Activated CD4-positive, alpha-beta T cell treated with anti-CD3 and anti-CD28 coated beads, Interleukin-10, Interleukin-2, amounts not matched to agents 100 ng/mL and 50 ng/mL, durations not matched to agents 16 hours and 8 hours (primary cell): ENCODE data around the gene MRPL34.
"Not testable (repeated sequence)": the region's sequence is repeated elsewhere in the genome, so short reads cannot be mapped to it uniquely, and the experiment has no call there.

ENCODE experiments used
- DNase-seq: peaks from one replicate; pipeline ENCODE4 v3.0.0-alpha.2; 2020

Gene MRPL34

GRCh38 chr19:17305517-17306284 lies at the start of gene MRPL34:
TSS of gene MRPL34 (plus strand) at chr19:17305872. CDS start at chr19:17305893, 21 bp downstream.
- DNase-seq: peak; percentile 100

GRCh38 chr19:17256130-17256529 lies 49.5 kb upstream of the MRPL34 start:
- DNase-seq: no peak

GRCh38 chr19:17259118-17259780 lies 46.4 kb upstream of the MRPL34 start:
- no peak for DNase-seq

GRCh38 chr19:17259934-17260333 lies 45.7 kb upstream of the MRPL34 start:
- DNase-seq: no peak

GRCh38 chr19:17260842-17261325 lies 44.8 kb upstream of the MRPL34 start:
- peak; percentile 94 for DNase-seq

- DNase-seq: no peak
These were observed 43.1 kb upstream of the MRPL34 start for GRCh38 chr19:17262557-17262956.

- DNase-seq: no peak
These were observed 41.7 kb upstream of the MRPL34 start for GRCh38 chr19:17263712-17264640.

- DNase-seq: no peak
These were observed 41.1 kb upstream of the MRPL34 start, which contains the start of gene USHBP1 for GRCh38 chr19:17264641-17264979. TSS of gene USHBP1 (minus strand) at chr19:17264745. CDS start at chr19:17264299, 446 bp downstream.

- DNase-seq: no peak
These were observed 39.6 kb upstream of the MRPL34 start for GRCh38 chr19:17266026-17266425.

- DNase-seq: no peak
These were observed 39.1 kb upstream of the MRPL34 start for GRCh38 chr19:17266589-17266974.

- peak; percentile 99 for DNase-seq
These were observed 38.5 kb upstream of the MRPL34 start, which contains the start of gene BABAM1 for GRCh38 chr19:17266975-17267788. TSS of gene BABAM1 (plus strand) at chr19:17267443. CDS start at chr19:17268807, 1,364 bp downstream.

GRCh38 chr19:17268754-17269153 lies 36.9 kb upstream of the MRPL34 start:
- DNase-seq: no peak

- DNase-seq: not testable (repeated sequence)
These were observed 30.8 kb upstream of the MRPL34 start for GRCh38 chr19:17274892-17275291.

- DNase-seq: no peak
These were observed 30.1 kb upstream of the MRPL34 start for GRCh38 chr19:17275441-17276175.

GRCh38 chr19:17279436-17279835 lies 26.2 kb upstream of the MRPL34 start:
- no peak for DNase-seq

- DNase-seq: peak; percentile 40
These were observed 24.0 kb upstream of the MRPL34 start, which contains the start of gene ANKLE1 for GRCh38 chr19:17281391-17282304. TSS of gene ANKLE1 (plus strand) at chr19:17281901. CDS start at chr19:17281921, 20 bp downstream.

- peak; percentile 86 for DNase-seq
These were observed 23.1 kb upstream of the MRPL34 start for GRCh38 chr19:17282488-17283125.

- no peak for DNase-seq
These were observed 22.1 kb upstream of the MRPL34 start for GRCh38 chr19:17283504-17283996.

GRCh38 chr19:17285415-17286135 lies 20.1 kb upstream of the MRPL34 start:
- no peak for DNase-seq
